Mononuclear cell (primary cell): ENCODE results near the gene TTC28. TPM values are rescaled to one million over a fixed set of nuclear protein-coding genes. Genes with fewer than 3 reads are reported as not detected.
A peak's percentile ranks its signal among the peaks of the same experiment; 100 is the strongest.
"Not testable (repeated sequence)": the region's sequence is repeated elsewhere in the genome, so short reads cannot be mapped to it uniquely, and the experiment has no call there.

Source experiments
- H3K27me3 ChIP-seq: 2 replicates; pipeline ENCODE4 v1.6.0; 2011; ENCODE audit warnings: low read length, control low read depth; ENCODE audit not compliant: insufficient read depth
- H3K4me1 ChIP-seq: 2 replicates; pipeline ENCODE4 v1.5.1; 2011; ENCODE audit warnings: mild to moderate bottlenecking, low read length, control low read depth; ENCODE audit not compliant: insufficient read depth
- H3K4me3 ChIP-seq: 2 replicates; pipeline ENCODE4 v1.5.1; 2011; ENCODE audit warnings: mild to moderate bottlenecking, low read length, moderate library complexity
- H3K9me3 ChIP-seq: 2 replicates; pipeline ENCODE4 v1.5.1; 2011; ENCODE audit warnings: low read depth, mild to moderate bottlenecking, control low read depth, low read length
- total RNA-seq: library from RNA; depleted of rRNA; stranded (reverse); fragments of >200 nt; gene quantifications from one replicate; pipeline ENCODE4 v1.2.3, GENCODE V29; 2012

The TTC28 gene
- total RNA-seq, 1 donor, result 1.5 TPM

DNA sequence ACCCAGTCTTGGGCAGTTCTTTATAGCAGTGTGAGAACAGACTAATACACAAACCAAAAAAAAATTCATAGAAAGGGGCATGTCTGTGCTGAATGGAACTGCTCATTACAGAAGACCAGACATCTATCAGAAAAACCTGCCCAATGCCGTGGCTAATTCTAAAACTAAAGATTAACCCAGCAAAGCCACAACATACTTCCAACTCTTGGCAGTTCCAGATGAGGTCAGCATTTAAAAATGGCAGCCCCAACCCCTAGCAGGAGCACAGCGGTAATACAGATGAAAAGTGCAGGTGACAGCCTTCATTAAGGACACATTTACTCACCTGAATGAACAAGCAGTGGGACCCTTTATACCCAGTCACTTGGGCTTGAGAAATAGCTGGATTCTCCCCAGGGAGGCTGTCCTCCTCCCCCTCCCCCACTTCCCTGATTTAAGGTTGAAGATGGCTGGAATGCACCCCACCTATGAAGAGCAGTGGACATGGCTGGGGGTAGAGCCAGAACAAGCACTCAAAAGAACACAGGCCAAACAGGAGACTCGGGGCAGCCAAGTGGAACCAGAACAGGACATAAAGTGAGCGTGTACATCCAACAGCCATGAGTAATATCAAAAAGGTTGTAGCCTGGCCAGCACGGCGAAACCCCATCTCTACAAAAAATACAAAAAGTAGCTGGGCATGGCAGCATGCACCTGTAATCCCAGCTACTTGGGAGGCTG lies 13.6 kb upstream of the TTC28 start:
- H3K27me3 ChIP-seq, H3K4me1 ChIP-seq, H3K9me3 ChIP-seq, H3K4me3 ChIP-seq: not testable (repeated sequence)

- not testable (repeated sequence) for H3K4me1 ChIP-seq, H3K27me3 ChIP-seq, H3K9me3 ChIP-seq, H3K4me3 ChIP-seq
Measured at GRCh38 chr22:28689796-28690195, 10.2 kb upstream of the TTC28 start.

DNA sequence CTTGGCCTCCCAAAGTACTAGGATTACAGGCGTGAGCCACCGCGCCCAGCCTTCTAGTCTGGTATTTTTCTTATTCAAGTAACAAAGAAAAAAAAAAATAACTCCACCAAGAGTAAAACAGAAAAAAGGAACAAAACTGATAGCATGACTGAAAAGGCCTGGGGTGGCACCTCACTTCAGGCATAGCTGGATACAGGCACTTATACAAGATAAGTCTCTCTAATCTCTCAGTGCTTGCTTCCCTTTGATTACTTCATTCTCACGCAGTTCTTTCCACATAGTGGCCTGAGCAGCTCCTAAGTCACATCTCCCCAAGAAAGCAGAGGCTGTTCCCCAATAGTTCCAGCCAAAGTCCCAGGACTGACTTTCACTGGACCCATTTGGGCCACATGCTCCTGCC lies 3.3 kb upstream of the TTC28 start:
- not testable (repeated sequence) for H3K4me3 ChIP-seq, H3K9me3 ChIP-seq, H3K4me1 ChIP-seq
- peaks cover 20% of the 10 kb centered on the region for H3K27me3 ChIP-seq

GRCh38 chr22:28680813-28681490 lies 1.3 kb upstream of the TTC28 start:
- peaks cover 38% of the 10 kb centered on the region for H3K27me3 ChIP-seq
- not testable (repeated sequence) for H3K9me3 ChIP-seq, H3K4me3 ChIP-seq, H3K4me1 ChIP-seq

GRCh38 chr22:28678778-28679610 lies 646 bp downstream of the TTC28 start:
- H3K27me3 ChIP-seq, result peaks cover 52% of the 10 kb centered on the region
- not testable (repeated sequence) for H3K9me3 ChIP-seq
- H3K4me3 ChIP-seq, result peak overlapping the region; percentile 26
- H3K4me1 ChIP-seq, result peaks cover 19% of the 10 kb centered on the region

DNA sequence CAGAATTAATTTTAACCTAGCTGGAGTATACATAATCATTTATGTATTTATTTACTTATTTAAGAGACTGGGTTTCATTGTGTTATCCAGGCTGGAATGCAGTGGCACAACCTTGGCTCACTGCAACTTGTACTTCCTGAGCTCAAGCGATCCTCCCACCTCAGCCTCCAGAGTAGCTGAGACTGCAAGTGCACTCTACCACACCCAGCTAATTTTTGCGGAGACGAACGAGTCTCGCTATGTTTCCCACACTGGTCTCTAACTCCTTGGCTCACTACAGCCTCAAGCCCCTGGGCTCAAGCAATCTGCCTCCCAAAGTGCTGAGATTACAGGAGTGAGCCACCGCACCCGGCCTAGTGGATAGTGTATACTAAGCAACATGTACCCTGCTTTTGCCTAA lies 1.5 kb downstream of the TTC28 start:
- not testable (repeated sequence) for H3K9me3 ChIP-seq, H3K4me3 ChIP-seq
- Histone ChIP-seq H3K27me3 (peaks cover 59% of the 10 kb centered on the region), H3K4me1 (peaks cover 21% of the 10 kb centered on the region)

- H3K4me3 ChIP-seq, result no peak overlapping the region
- H3K27me3 ChIP-seq, result peaks cover 82% of the 10 kb centered on the region
- no peaks in the 10 kb centered on the region for H3K9me3 ChIP-seq
- H3K4me1 ChIP-seq, result peaks cover 18% of the 10 kb centered on the region
Measured at GRCh38 chr22:28674121-28674563, 5.5 kb downstream of the TTC28 start.

DNA sequence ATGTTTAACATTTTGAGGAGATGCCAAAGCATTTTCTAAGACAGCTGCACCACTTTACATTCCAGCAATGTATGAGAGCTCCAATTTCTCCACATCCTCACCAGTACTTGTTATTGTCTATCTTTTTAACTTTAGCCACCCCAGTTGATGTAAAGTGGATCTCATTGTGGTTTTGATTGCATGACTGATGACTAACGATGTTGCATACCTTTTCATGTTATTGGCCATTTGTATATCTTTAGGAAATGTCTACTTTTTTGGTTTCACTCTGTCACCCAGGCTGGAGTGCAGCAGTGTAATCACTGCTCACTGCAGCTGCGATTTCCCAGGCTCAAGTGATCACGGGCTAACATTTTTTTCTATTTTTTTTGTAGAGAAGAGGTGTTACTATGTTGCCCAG lies 8.9 kb downstream of the TTC28 start:
- Histone ChIP-seq H3K27me3 (peaks cover 50% of the 10 kb centered on the region), H3K4me1 (peaks cover 15% of the 10 kb centered on the region), H3K9me3 (no peaks in the 10 kb centered on the region), H3K4me3 (no peak overlapping the region)

DNA sequence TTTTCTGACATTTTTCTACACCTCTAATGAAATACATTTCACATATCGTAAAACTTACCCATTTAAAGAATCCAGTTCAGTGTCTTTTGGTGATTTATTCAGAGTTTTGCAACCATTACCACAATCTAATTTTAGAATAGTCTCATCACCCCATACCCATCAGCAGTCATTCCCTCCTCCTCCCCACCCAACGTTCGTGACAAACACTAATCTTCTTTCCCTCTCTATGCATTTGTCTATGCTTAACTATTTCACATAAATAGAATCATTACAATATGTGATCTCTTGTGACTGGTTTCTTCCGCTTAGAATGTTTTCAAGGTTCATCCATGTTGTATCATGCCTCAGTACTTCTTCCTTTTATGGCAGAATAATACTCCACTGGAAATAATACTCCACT lies 9.5 kb downstream of the TTC28 start:
- peaks cover 44% of the 10 kb centered on the region for H3K27me3 ChIP-seq
- H3K9me3 ChIP-seq, result no peaks in the 10 kb centered on the region
- peaks cover 10% of the 10 kb centered on the region for H3K4me1 ChIP-seq
- H3K4me3 ChIP-seq, result no peak overlapping the region

GRCh38 chr22:28669387-28669786 lies 10.3 kb downstream of the TTC28 start:
- no peaks in the 10 kb centered on the region for H3K9me3 ChIP-seq
- H3K27me3 ChIP-seq, result peaks cover 37% of the 10 kb centered on the region
- H3K4me3 ChIP-seq, result no peak overlapping the region
- peaks cover 6% of the 10 kb centered on the region for H3K4me1 ChIP-seq

- not testable (repeated sequence) for H3K27me3 ChIP-seq, H3K4me1 ChIP-seq, H3K4me3 ChIP-seq
Measured at GRCh38 chr22:28663569-28663942, 16.1 kb downstream of the TTC28 start.

DNA sequence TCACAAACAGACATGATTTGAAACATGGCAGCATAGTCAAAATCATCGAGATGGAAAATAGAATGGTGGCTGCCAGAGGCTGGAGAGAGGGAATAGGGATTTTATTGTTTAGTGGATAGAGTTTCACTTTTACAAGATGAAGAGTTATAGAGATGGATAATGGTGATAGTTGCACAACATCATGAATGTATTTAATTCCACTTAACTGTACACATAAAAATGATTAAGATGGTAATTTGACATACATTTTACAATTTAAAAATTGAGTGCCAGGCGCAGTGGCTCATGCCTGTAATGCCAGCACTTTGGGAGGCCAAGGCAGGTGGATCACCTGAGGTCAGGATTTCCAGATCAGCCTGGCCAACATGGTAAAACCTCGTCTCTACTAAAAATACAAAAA lies 21.2 kb downstream of the TTC28 start:
- Histone ChIP-seq H3K4me1 (no peaks in the 10 kb centered on the region), H3K4me3 (no peak overlapping the region), H3K9me3 (no peaks in the 10 kb centered on the region), H3K27me3 (peaks cover 20% of the 10 kb centered on the region)

More at GRCh38 chr22:28663569-28663942, 16.1 kb downstream of the TTC28 start:
- H3K9me3 ChIP-seq, result not testable (repeated sequence)

DNA sequence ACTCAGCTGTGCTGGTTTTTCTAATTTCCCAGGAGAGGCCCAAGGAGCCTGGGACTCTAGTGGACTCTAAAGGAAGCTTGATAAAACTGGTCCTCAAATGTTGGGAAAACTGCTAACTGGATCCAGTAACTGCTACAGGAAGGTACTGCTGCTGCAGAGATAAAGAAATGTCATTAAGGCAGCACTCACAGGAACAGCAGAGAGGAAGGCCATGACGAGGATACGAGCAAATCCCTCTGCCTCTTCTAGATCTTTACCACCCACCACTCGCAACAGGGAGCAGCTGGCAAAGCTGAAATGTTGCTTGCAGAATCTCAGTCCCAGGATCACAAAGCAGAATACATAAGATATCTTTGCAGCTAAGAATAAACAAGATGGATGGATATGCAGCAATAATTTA lies 23.5 kb downstream of the TTC28 start:
- Histone ChIP-seq H3K27me3 (peaks cover 17% of the 10 kb centered on the region), H3K9me3 (no peaks in the 10 kb centered on the region), H3K4me1 (no peaks in the 10 kb centered on the region), H3K4me3 (no peak overlapping the region)

DNA sequence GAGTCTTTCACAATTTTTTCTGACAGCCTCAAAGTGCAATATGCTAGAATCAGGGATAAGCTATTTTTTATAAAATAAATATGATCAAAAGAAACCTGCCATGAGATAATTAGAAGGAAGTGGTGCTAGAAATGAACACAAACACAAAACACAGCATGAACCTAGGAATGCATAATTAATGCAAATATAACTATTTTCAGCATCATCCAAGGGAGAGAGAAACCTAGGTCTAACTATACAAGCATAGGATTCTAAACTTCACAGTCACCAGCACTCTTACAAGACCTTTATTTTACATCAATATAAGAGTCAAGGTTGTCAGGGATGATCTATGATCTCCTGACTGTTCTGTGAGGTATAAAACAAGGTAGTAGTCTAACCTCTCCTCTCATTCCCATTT lies 29.2 kb downstream of the TTC28 start:
- Histone ChIP-seq H3K9me3 (no peaks in the 10 kb centered on the region), H3K27me3 (peaks cover 13% of the 10 kb centered on the region), H3K4me3 (no peak overlapping the region), H3K4me1 (no peaks in the 10 kb centered on the region)

- peaks cover 13% of the 10 kb centered on the region for H3K27me3 ChIP-seq
- no peak overlapping the region for H3K4me3 ChIP-seq
- no peaks in the 10 kb centered on the region for H3K9me3 ChIP-seq
- H3K4me1 ChIP-seq, result no peaks in the 10 kb centered on the region
Measured at GRCh38 chr22:28648792-28649191, 30.8 kb downstream of the TTC28 start.
